Stomach (tissue), 9 donors: ENCODE data around the gene APOF. TPM values are rescaled to one million over a fixed set of nuclear protein-coding genes. Genes with fewer than 3 reads are reported as not detected.
"Not testable (repeated sequence)": the region's sequence is repeated elsewhere in the genome, so short reads cannot be mapped to it uniquely, and the experiment has no call there.

Experiments
- DNase-seq, 2 donors: peaks; one replicate each; pipeline versions ENCODE4 v3.0.0 to v3.0.0-alpha.2; 2013 to 2019
- H3K27ac ChIP-seq, 5 donors: fragments of 200-600 bp in 4 of 5; sonication (generic) in 4 of 5; one replicate each; pipeline ENCODE4 v1.5.1; 2013 to 2019; ENCODE audit warnings: mild to moderate bottlenecking in 1 of 5, moderate library complexity in 1 of 5
- H3K27me3 ChIP-seq, 3 donors: fragments of 200-600 bp; sonication (generic); one replicate each; pipeline ENCODE4 v1.5.1; 2017 to 2019; ENCODE audit warnings: mixed run types in 1 of 3
- H3K36me3 ChIP-seq, 4 donors: fragments of 200-600 bp; sonication (generic); 1 replicate in 3 of 4; 2 replicates in 1 of 4; pipeline ENCODE4 v1.5.1; 2016 to 2019
- H3K4me1 ChIP-seq, 4 donors: fragments of 200-600 bp; sonication (generic); one replicate each; pipeline ENCODE4 v1.5.1; 2016 to 2019
- H3K4me3 ChIP-seq, 4 donors: fragments of 200-600 bp; sonication (generic) in 3 of 4; one replicate each; pipeline ENCODE4 v1.5.1; 2016 to 2019; ENCODE audit warnings: mild to moderate bottlenecking in 1 of 4
- H3K9me3 ChIP-seq, 4 donors: fragments of 200-600 bp; sonication (generic); one replicate each; pipeline ENCODE4 v1.5.1; 2016 to 2019
- EP300 ChIP-seq: sonication (generic); formaldehyde crosslinking; IDR thresholded peaks from one replicate; pipeline ENCODE4 v1.6.1; 2017; ENCODE audit warnings: antibody characterized with exemption
- POLR2A ChIP-seq, 4 donors: fragments of 450-650 bp; IDR thresholded peaks; one replicate each; pipeline ENCODE4 v1.6.1; 2016; ENCODE audit warnings: antibody characterized with exemption in 4 of 4, control low read depth in 2 of 4, mild to moderate bottlenecking in 1 of 4, moderate library complexity in 1 of 4
- POLR2AphosphoS5 ChIP-seq, 3 donors: sonication (generic); formaldehyde crosslinking; IDR thresholded peaks; one replicate each; pipeline ENCODE4 v1.6.1; 2016; ENCODE audit warnings: antibody characterized with exemption in 3 of 3
- WGBS, 5 donors: extraction: QIAGEN DNeasy Blood & Tissue Kit in 3 of 5; methylation state at CpG; one replicate each; pipeline versions ENCODE4 v1.1.5 to v1.1.7; 2013 to 2018; 5-methylcytosine and 5-hydroxymethylcytosine counted together
- intact Hi-C: fragments of 100-400 bp; cut with DNase I; formaldehyde crosslinking; loops from one replicate; pipeline ENCODE4 v1.15.1; 2023; ENCODE audit warnings: low total_unique reads
- polyA plus RNA-seq, 3 donors: library from polyadenylated mRNA; stranded (reverse); fragments of 200-250 nt; gene quantifications; one replicate each; pipeline ENCODE4 v1.2.3, GENCODE V29; 2013
- total RNA-seq, 5 donors: library from RNA; depleted of rRNA; stranded (reverse); fragments of >200 nt; gene quantifications; one replicate each; pipeline versions ENCODE4 v1.1.0 to v1.2.3, GENCODE V29; 2014 to 2016
- TF ChIP-seq, protein P1 (sequence below), 7 experiments: fragments of 450-650 bp in 4 of 7; fragments of 200-600 bp in 3 of 7; sonication (generic) in 3 of 7; IDR thresholded peaks; one replicate each; pipeline ENCODE4 v1.5.1; 2016 to 2019; ENCODE audit warnings: antibody characterized with exemption in 7 of 7, control low read depth in 2 of 7, mild to moderate bottlenecking in 1 of 7
- donor health status: healthy with polysubstance abuse.
- donor health status: Bipolar disorder and iron deficiency.
- donor health status: healthy.

Gene APOF
- total and polyA plus RNA-seq, 8 donors, result not detected

DNA sequence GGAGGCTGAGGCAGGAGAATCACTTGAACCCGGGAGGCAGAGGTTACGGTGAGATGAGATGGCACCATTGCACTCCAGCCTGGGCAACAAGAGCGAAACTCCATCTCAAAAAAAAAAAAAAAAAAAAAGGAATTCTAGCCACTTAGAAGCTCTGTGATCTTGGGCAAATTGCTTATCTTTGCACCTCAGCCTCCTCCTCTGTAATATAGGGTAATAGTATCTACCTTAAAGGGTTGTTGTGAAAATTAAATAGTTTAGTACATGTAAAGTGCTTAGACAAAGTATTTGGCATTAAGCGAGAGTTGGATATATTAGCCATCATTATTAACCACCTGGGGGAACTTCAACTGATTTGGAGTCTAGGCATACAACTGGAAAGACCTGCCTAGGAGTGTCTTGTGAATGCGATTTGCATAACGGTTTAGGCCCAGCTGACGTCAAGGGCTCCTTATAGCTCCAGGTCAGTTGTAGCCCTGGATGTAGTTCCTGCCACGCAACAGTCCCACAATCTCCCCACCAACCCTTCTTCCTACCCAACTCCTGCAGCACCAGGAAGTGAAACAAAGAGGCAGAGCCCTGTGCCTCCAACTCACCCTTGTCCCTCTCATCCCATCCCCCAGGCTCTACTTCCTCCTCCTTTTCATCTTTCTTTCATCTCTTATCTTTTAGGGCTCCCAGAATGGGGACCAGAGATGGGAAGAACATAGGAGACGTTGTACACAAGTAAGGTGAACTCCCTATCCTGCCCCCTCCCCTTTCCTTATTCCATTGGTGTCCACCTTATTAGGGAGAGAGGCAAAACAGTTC, 26.1 kb downstream of the APOF start:
- intact Hi-C loops, result no loop called here
- 75 to 85% (median 81%) methylated on average over 9 of the region's 9 CpGs for WGBS, 5 donors
- H3K27ac ChIP-seq, result no peak overlapping the region
- no peaks in the 10 kb centered on the region for H3K27me3 ChIP-seq
- H3K4me1 ChIP-seq, result peaks cover 11 to 34% (median 16%) of the 10 kb centered on the region in 4 donors
- TF ChIP-seq EP300 (no peak), POLR2A (IDR thresholded peaks at IDR 0.05) (no peak), POLR2AphosphoS5 (IDR thresholded peaks at IDR 0.05) (no peak)
- TF ChIP-seq, protein P1, sequence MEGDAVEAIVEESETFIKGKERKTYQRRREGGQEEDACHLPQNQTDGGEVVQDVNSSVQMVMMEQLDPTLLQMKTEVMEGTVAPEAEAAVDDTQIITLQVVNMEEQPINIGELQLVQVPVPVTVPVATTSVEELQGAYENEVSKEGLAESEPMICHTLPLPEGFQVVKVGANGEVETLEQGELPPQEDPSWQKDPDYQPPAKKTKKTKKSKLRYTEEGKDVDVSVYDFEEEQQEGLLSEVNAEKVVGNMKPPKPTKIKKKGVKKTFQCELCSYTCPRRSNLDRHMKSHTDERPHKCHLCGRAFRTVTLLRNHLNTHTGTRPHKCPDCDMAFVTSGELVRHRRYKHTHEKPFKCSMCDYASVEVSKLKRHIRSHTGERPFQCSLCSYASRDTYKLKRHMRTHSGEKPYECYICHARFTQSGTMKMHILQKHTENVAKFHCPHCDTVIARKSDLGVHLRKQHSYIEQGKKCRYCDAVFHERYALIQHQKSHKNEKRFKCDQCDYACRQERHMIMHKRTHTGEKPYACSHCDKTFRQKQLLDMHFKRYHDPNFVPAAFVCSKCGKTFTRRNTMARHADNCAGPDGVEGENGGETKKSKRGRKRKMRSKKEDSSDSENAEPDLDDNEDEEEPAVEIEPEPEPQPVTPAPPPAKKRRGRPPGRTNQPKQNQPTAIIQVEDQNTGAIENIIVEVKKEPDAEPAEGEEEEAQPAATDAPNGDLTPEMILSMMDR (IDR thresholded peaks at IDR 0.05), result no peak
- DNase-seq, result peak in 1 of 2 donors; percentile 35
- no peak overlapping the region for H3K4me3 ChIP-seq
- H3K36me3 ChIP-seq, result peaks cover 0 to 8% (median 6%) of the 10 kb centered on the region in 4 donors
- no peaks in the 10 kb centered on the region for H3K9me3 ChIP-seq

- H3K4me3 ChIP-seq, H3K36me3 ChIP-seq, DNase-seq, intact Hi-C loops, H3K27me3 ChIP-seq, H3K27ac ChIP-seq, H3K9me3 ChIP-seq: not testable (repeated sequence)
- WGBS, 5 donors, result 95 to 98% (median 97%) methylated on average over 8 of the region's 8 CpGs
- H3K4me1 ChIP-seq, result peaks cover 11 to 34% (median 16%) of the 10 kb centered on the region in 4 donors
Measured at GRCh38 chr12:56335527-56335926, 27.1 kb downstream of the APOF start.

DNA sequence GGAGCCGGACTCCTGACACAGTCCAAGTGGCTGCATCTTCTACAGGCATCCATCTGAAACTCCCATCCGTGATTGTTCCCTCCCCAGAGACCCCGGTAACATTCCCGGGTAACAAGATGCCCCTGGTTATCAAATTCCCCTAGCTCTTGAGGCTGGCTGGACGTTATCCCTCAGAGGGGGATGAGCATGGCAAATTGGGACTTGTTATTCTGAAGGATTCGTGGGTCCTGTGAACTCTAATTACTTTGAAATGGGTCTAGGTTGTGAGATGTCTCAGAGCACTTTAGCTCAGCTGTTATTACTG, 28.2 kb downstream of the APOF start:
- H3K27me3 ChIP-seq, result no peaks in the 10 kb centered on the region
- peak overlapping the region; percentile 52 to 70 (median 56) for H3K4me3 ChIP-seq
- no peaks in the 10 kb centered on the region for H3K9me3 ChIP-seq
- intact Hi-C loops, result no loop called here
- peaks cover 0 to 2% (median 0%) of the 10 kb centered on the region in 4 donors for H3K36me3 ChIP-seq
- no peak for TF ChIP-seq POLR2AphosphoS5 (IDR thresholded peaks at IDR 0.05)
- TF ChIP-seq EP300, result no peak
- no peak for TF ChIP-seq POLR2A (IDR thresholded peaks at IDR 0.05)
- TF ChIP-seq, protein P1 (IDR thresholded peaks at IDR 0.05), result no peak
- H3K4me1 ChIP-seq, result peaks cover 11 to 34% (median 16%) of the 10 kb centered on the region in 4 donors
- 6 to 11% (median 6%) methylated on average over 6 of the region's 6 CpGs for WGBS, 5 donors
- peak overlapping the region; percentile 86 to 98 (median 95) for H3K27ac ChIP-seq
- DNase-seq, result no peak

- Histone ChIP-seq H3K36me3 (peaks cover 0 to 3% (median 0%) of the 10 kb centered on the region in 4 donors), H3K27ac (peak within 1 kb of the TSS; percentile 86 to 98 (median 95)), H3K27me3 (no peaks in the 10 kb centered on the region), H3K4me3 (peak within 1 kb of the TSS; percentile 52 to 70 (median 56)), H3K4me1 (peaks cover 11 to 31% (median 16%) of the 10 kb centered on the region in 4 donors), H3K9me3 (no peaks in the 10 kb centered on the region)
- 0 to 1% (median 0%) methylated on average over 45 of the region's 45 CpGs for WGBS, 5 donors
- intact Hi-C loops, result no loop called here
- DNase-seq, result peak; percentile 96 to 98
- TF ChIP-seq POLR2AphosphoS5 (IDR thresholded peaks at IDR 0.05) (peak; percentile 78 to 91 (median 80)), EP300 (no peak)
- TF ChIP-seq, protein P1 (IDR thresholded peaks at IDR 0.05), result peak in 5 of 7 experiments; percentile 24 to 58 (median 40)
Measured at GRCh38 chr12:56333679-56334489, 28.8 kb downstream of the APOF start, which contains the start of gene PAN2. TSS of gene PAN2 (minus strand) at chr12:56334000. CDS start at chr12:56333094, 906 bp downstream.
